Measurements from ENCODE around the gene POP5.

DNA sequence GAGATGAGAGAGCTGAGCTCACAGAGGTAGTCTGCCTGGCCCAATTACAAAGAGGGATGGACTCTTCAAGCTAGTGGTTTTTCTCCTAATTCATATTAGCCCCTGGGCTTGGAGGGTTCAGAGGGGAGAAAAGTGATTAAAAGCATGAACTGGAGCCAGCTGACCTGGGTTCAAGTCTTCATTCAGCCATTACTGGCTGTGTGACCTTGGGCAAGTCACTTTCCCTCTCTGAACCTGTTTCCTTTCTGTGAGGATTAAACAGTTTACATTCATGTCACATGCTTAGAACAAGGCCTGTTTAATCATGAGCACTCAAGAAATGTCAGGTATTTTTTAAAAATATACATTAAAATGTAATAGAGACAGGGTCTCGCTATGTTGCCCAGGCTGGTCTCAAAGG is 7.2 kb upstream of the POP5 start:
- TF ChIP-seq, protein P1, sequence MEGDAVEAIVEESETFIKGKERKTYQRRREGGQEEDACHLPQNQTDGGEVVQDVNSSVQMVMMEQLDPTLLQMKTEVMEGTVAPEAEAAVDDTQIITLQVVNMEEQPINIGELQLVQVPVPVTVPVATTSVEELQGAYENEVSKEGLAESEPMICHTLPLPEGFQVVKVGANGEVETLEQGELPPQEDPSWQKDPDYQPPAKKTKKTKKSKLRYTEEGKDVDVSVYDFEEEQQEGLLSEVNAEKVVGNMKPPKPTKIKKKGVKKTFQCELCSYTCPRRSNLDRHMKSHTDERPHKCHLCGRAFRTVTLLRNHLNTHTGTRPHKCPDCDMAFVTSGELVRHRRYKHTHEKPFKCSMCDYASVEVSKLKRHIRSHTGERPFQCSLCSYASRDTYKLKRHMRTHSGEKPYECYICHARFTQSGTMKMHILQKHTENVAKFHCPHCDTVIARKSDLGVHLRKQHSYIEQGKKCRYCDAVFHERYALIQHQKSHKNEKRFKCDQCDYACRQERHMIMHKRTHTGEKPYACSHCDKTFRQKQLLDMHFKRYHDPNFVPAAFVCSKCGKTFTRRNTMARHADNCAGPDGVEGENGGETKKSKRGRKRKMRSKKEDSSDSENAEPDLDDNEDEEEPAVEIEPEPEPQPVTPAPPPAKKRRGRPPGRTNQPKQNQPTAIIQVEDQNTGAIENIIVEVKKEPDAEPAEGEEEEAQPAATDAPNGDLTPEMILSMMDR (IDR thresholded peaks at IDR 0.05; ENCODE audit: insufficient read depth, low read length, poor library complexity, severe bottlenecking): no peak
- TF ChIP-seq EZH2phosphoT487 (conservative IDR thresholded peaks at IDR 0.05; ENCODE audit: low read length): no peak

Data from SU-DHL-6 (cell line).